HCT116 (cell line): ENCODE results near the gene NOX4.

Experiments
- CTCF ChIP-seq, 3 experiments: fragments of 200-600 bp in 1 of 3; sonication (generic) in 1 of 3; IDR thresholded peaks in 2 of 3; conservative IDR thresholded peaks in 1 of 3; 2 replicates each; pipeline ENCODE4 v1.5.1; 2012 to 2017; ENCODE audit warnings: low read depth in 2 of 3, low read length in 2 of 3, antibody characterized with exemption in 1 of 3, borderline replicate concordance in 1 of 3, control low read depth in 1 of 3, mild to moderate bottlenecking in 1 of 3, mixed read lengths in 1 of 3, mixed run types in 1 of 3, moderate library complexity in 1 of 3; ENCODE audit not compliant: insufficient read depth in 1 of 3
- EZH2 ChIP-seq: fragments of 200-600 bp; sonication (generic); IDR thresholded peaks from 2 replicates; pipeline ENCODE4 v1.6.1; 2017; ENCODE audit warnings: antibody characterized with exemption, mixed run types
- SRF ChIP-seq: IDR thresholded peaks from 2 replicates; pipeline ENCODE4 v1.6.1; 2012; ENCODE audit warnings: low read depth

DNA sequence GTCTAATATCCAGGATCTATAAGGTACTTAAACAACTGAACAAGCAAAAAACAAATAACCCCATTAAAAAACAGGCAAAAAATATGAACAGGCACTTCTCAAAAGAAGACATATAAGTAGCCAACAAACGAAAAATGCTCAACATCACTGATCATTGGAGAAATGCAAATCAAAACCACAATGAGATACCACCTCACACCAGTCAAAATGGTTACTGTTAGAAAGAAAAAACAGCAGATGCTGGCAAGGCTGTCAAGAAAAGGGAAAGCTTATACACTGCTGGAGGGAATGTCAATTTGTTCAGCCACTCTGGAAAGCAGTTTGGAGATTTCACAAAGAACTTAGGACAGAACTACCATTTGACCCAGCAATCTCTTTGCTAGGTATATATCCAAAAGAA is 30.6 kb upstream of the NOX4 start:
- TF ChIP-seq CTCF (IDR thresholded peaks at IDR 0.05 in 2 of 3, conservative IDR thresholded peaks at IDR 0.05 in 1 of 3; ENCODE audit: borderline replicate concordance in 1 of 3, insufficient read depth in 1 of 3, low read depth in 2 of 3, low read length in 2 of 3), result no peak
- TF ChIP-seq SRF, result no peak
- TF ChIP-seq EZH2, result no peak
